ENCODE data around the gene ENPP1.

The ENPP1 gene

GRCh38 chr6:131807644-131808459 is at the start of gene ENPP1:
Gene ENPP1 (plus strand): TSS chr6:131808020. CDS start chr6:131808036, 16 bp downstream.
- peak; percentile 83 for DNase-seq

- no peak for DNase-seq
These were observed 48.9 kb upstream of the ENPP1 start for GRCh38 chr6:131758920-131759319.

- DNase-seq = peak; percentile 69
These were observed 46.6 kb upstream of the ENPP1 start for GRCh38 chr6:131761060-131761761.

DNA sequence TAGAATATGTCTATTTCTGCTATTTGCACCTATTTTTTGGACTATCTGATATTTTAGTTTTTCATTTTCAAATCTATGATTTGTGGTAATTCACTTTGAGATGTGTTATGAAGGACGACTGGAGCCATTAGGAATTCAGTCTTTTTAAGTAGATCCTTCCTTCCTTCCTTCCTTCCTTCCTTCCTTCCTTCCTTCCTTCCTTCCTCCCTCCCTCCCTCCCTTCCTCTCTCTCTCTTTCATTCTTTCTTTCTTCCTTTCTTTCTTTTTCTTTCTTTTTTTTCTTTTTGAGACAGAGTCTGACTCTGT is 46.1 kb upstream of the ENPP1 start:
- DNase-seq = no peak

DNA sequence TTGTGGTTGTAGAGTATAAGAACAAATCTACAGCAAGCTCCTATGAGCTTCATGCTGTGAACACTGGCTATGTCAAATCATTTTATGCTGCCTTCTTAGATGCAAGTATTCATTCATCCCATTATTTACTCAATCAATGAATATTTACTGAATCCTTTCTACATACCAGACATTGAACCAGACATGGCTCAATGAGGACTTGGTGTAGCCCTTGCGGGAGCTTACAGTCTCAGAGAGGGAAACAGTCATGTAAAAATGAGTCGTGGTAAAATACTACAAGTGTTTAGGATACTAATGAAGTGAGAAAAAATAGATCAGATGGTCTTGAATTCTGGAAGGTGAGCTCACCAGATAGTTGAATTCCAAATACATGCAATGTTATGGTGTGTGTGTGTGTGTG is 44.8 kb upstream of the ENPP1 start:
- DNase-seq = peak; percentile 22

- no peak for DNase-seq
These were observed 44.1 kb upstream of the ENPP1 start for GRCh38 chr6:131763749-131764148.

DNA sequence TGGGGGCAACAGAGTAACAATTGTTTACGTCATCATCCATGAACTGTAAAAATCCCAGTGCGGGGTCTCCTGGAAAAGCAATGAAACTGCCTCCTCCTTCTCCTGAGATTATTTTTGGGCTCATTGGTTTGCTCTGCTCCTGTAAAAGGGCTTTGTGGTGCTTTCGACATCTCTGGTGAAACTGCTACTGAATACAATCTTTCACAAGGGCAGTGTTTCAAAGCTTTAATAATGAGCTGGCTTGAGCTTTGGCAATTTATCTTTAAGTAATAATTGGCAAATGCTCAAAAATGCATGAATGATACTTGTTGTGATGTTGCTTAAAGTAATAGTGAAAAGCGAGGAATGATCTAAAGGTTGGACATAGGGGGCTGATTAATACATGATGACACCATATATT is 43.5 kb upstream of the ENPP1 start:
- no peak for DNase-seq

- peak; percentile 88 for DNase-seq
These were observed 42.6 kb upstream of the ENPP1 start for GRCh38 chr6:131765081-131765803.

GRCh38 chr6:131765804-131766135 is 42.0 kb upstream of the ENPP1 start:
- DNase-seq = no peak

- DNase-seq = no peak
These were observed 41.2 kb upstream of the ENPP1 start for GRCh38 chr6:131766631-131767030.

GRCh38 chr6:131768964-131769363 is 38.9 kb upstream of the ENPP1 start:
- no peak for DNase-seq

DNA sequence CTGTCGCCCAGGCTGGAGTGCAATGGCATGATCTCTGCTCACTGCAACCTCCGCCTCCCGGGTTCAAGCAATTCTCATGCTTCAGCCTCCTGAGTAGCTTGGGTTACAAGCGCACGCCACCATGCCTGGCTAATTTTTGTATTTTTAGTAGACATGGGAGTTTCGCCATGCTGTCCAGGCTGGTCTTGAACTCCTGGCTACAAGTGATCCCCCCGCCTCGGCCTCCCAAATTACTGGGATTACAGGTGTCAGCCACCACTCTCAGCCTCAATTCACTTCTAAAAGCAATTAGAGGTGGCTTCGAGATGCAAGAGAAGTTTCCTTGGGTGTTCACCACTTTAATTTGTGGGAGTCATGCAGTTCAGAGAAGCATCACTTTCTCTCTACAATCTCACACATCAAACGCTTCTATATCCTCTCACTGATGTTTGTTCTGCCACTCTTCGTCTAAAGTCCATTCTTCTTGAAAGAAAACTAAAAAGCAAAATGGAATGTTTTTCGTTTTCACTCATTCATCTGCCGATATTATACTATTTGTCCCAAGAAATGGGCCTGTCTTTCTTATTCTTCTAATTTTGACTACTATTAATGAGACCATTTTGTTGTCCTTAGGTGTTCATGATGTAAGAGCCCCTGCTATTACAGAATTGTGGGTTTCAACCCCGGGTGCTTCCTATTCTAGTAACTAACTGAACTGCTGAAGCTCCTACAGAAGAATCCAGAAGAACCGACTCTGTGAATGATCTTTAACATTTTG is 38.3 kb upstream of the ENPP1 start:
- DNase-seq = no peak

DNA sequence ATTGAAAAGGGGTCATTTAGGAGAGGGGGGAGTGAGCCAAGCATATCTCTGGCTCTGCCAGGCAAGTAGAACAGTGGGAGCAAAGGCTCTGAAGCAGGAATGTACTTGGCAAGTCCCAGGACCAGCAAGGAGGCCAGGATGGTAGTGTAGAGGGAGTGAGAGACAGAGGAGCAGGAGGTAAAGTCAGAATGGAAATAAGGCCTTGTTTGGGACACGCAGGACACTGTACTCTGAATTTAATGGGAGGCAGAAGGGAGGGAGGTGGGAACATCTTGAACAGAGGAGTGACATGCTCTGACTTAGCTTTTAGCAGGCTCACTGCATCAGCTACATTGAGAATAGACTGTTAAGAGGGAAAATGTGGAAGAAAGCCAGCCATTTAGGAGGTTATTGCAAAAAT is 37.0 kb upstream of the ENPP1 start:
- DNase-seq = no peak

GRCh38 chr6:131773284-131773950 is 34.4 kb upstream of the ENPP1 start:
- no peak for DNase-seq

GRCh38 chr6:131775886-131776285 is 31.9 kb upstream of the ENPP1 start:
- no peak for DNase-seq

GRCh38 chr6:131776985-131777384 is 30.8 kb upstream of the ENPP1 start:
- DNase-seq = no peak

- DNase-seq = no peak
These were observed 29.7 kb upstream of the ENPP1 start for GRCh38 chr6:131778169-131778568.

DNA sequence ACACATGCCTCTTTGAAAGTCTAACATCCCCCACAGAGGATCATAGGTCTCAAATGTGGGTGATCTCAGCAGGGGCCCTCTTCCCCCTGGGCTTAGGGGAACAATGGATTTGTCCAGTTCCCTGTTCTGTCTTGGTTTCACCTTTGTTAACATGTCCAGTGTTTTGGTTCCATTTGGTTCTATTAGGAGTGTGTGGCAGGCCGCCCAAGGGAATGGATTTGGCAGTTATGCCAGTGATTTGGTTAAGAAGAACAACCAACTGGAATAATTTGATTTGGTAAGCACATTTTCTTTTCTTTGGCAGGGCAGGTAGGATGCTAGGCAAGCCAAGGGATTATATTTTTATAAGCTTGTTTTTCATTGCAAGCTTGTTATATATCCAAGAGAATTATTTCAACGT is 28.5 kb upstream of the ENPP1 start:
- no peak for DNase-seq

GRCh38 chr6:131780600-131780999 is 27.2 kb upstream of the ENPP1 start:
- no peak for DNase-seq

DNA sequence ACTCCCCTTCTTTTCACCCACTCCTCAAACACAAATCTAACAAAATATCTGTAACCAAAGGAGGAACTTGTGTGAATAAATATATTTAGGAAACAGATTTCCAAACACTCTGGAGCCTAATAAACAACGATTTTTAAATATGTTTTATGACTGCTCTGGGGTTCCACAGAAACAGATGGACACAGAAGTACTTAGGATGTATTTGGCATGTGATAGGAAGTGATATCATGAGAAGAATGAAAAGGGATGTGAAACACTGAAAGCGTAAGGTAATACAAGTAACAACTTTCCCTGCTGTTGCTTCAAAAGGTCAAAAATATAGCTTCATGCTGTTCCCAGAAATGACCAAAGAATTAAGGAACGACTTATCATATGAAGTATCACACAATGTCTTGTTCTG is 26.1 kb upstream of the ENPP1 start:
- DNase-seq = no peak

DNA sequence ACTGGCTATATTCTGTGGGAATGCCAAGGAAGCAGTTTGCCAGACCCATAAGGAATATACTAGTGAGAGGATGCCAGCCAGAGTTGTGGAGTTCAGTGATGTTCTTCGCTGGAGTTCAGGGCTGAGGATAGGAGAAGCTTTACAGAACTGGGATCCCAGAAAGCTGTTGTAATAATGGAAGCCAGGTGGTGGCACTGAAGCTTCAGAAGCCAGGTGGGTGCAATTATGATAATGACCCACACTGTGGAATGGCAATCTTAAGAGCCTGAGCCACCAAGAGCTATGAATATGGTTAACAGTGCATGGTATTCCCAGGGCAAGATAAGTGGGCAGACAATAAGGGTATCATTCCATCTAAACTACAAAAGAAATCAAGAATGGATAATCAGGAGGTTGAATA is 25.1 kb upstream of the ENPP1 start:
- no peak for DNase-seq

- no peak for DNase-seq
These were observed 23.3 kb upstream of the ENPP1 start for GRCh38 chr6:131784561-131784960.

- peak; percentile 47 for DNase-seq
These were observed 20.7 kb upstream of the ENPP1 start for GRCh38 chr6:131787079-131787478.

All from EL (cell line).